CD4-positive, alpha-beta T cell (primary cell): ENCODE measurements around the gene PLEKHH3. TPM values are rescaled to one million over a fixed set of nuclear protein-coding genes. Genes with fewer than 3 reads are reported as not detected.

Source experiments
- ATAC-seq: fragments of 200-7000 bp; cut with Tn5 transposase; one replicate; pipeline ENCODE4 v1.10.0; 2022; ENCODE audit warnings: mild to moderate bottlenecking; ENCODE audit not compliant: poor library complexity
- CTCF ChIA-PET: fragments of 350-600 bp; sonication (Branson Sonifier 250); formaldehyde crosslinking; loops from one replicate; lab custom pipeline; 2021; ENCODE audit warnings: antibody characterized with exemption, inconsistent platforms; lab: Charles Lee
- POLR2A ChIA-PET: fragments of 350-600 bp; sonication (Branson Sonifier 250); formaldehyde crosslinking; loops from one replicate; lab custom pipeline; 2021; ENCODE audit warnings: antibody characterized with exemption, inconsistent platforms; lab: Charles Lee
- DNase-seq, 14 experiments: peaks; one replicate each; pipeline ENCODE4 v3.0.0-alpha.2; 2013 to 2020; ENCODE audit warnings: mixed read lengths in 2 of 14
- H3K27ac ChIP-seq, 2 donors: one replicate each; pipeline versions ENCODE4 v1.5.1 to v1.7.0; 2013; ENCODE audit warnings: low read length in 2 of 2, low read depth in 1 of 2, mild to moderate bottlenecking in 1 of 2
- H3K27me3 ChIP-seq, 2 experiments: 1 replicate in 1 of 2; 2 replicates in 1 of 2; pipeline versions ENCODE4 v1.6.1 to v1.7.0; 2013; ENCODE audit warnings: low read length in 2 of 2, control low read depth in 1 of 2, mild to moderate bottlenecking in 1 of 2, moderate library complexity in 1 of 2; ENCODE audit not compliant: insufficient read depth in 2 of 2, control insufficient read depth in 1 of 2
- H3K36me3 ChIP-seq: one replicate; pipeline ENCODE4 v1.6.1; 2013; ENCODE audit warnings: low read length, control low read depth; ENCODE audit not compliant: insufficient read depth
- H3K4me1 ChIP-seq: one replicate; pipeline ENCODE4 v1.6.1; 2013; ENCODE audit warnings: low read length, control low read depth; ENCODE audit not compliant: insufficient read depth
- H3K4me3 ChIP-seq: one replicate; pipeline ENCODE4 v1.5.1; 2013; ENCODE audit warnings: mild to moderate bottlenecking, low read length, moderate library complexity
- H3K9me3 ChIP-seq, 2 experiments: 1 replicate in 1 of 2; 2 replicates in 1 of 2; pipeline versions ENCODE4 v1.6.1 to v1.7.0; 2013; ENCODE audit warnings: low read length in 2 of 2, mild to moderate bottlenecking in 2 of 2, control low read depth in 1 of 2, moderate library complexity in 1 of 2; ENCODE audit not compliant: control insufficient read depth in 1 of 2, insufficient read depth in 1 of 2
- H3K27ac Mint-ChIP-seq: one replicate; pipeline ENCODE4 v1.8.0; 2020; ENCODE audit warnings: mixed read lengths
- H3K27me3 Mint-ChIP-seq: one replicate; pipeline ENCODE4 v1.8.0; 2021; ENCODE audit warnings: mixed read lengths
- H3K36me3 Mint-ChIP-seq: one replicate; pipeline ENCODE4 v1.8.0; 2021; ENCODE audit warnings: low read depth, mixed read lengths
- H3K4me1 Mint-ChIP-seq: one replicate; pipeline ENCODE4 v1.8.0; 2021; ENCODE audit warnings: low read depth, mixed read lengths
- H3K4me3 Mint-ChIP-seq: one replicate; pipeline ENCODE4 v1.8.0; 2020; ENCODE audit warnings: mild to moderate bottlenecking, mixed read lengths
- H3K9me3 Mint-ChIP-seq: one replicate; pipeline ENCODE4 v1.8.0; 2020; ENCODE audit warnings: mixed read lengths
- intact Hi-C, 2 experiments: fragments of 100-400 bp; cut with DNase I in 1 of 2; cut with micrococcal nuclease in 1 of 2; formaldehyde crosslinking; loops; one replicate each; pipeline versions ENCODE4 v1.15.1 to v1.9.0; 2023 to 2025; cut with DNase I, micrococcal nuclease
- total RNA-seq, 174 experiments: library from RNA in 2 of 174; stranded (reverse) in 2 of 174; gene quantifications; one replicate each; pipeline ENCODE4 v1.2.3 and lab custom pipeline; 2021 to 2026
- TF ChIP-seq, protein P1 (sequence below): fragments of 200-600 bp; IDR thresholded peaks from one replicate; pipeline ENCODE4 v1.8.0; 2022; ENCODE audit warnings: antibody characterized with exemption, mild to moderate bottlenecking

The PLEKHH3 gene
- total RNA-seq, 2 experiments from 2014 or later: 0.60 to 1.1 TPM

DNA sequence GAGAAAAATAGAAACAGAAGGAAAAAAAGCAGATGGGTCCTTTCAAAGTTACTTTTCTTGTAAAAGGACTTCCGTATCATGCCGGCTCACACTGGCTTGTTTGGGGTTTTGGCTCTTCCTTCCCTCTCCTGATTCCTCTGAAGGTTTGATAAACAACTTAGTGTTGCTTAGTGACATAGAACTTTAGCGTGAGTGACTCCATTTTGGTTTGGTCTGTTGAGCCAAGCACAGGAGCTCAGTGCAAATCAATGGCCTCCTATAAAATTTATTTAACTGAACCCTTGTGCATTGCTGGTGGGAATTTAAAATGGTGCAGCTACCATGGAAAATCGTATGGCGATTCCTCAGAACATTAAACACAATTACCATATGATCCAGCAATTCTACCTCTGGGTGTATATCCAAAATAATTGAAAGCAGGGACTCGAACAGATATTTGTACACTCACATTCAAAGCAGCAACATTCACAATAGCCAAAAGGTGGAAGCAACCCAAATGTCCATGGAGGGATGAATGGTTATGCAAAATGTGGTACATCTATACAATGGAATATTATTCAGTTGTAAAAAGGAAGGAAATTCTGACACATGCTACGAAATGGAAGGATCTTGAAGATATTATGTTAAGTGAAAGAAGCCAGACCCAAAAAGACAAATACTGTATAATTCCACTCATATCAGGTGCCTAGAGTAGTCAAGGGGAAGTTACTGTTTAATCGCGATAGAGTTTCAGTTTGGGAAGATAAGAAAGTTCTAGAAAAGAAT lies 18.8 kb downstream of the PLEKHH3 start:
- H3K27ac ChIP-seq: no peak overlapping the region
- Mint-ChIP-seq H3K4me1 (peaks cover 21% of the 10 kb centered on the region), H3K27me3 (peaks cover 11% of the 10 kb centered on the region), H3K27ac (no peak overlapping the region), H3K4me3 (peak overlapping the region; percentile 89), H3K36me3 (peaks cover 6% of the 10 kb centered on the region), H3K9me3 (no peaks in the 10 kb centered on the region)
- intact Hi-C loops: no loop called here
- DNase-seq (no peak), ATAC-seq (no peak)
- H3K9me3 ChIP-seq: no peaks in the 10 kb centered on the region
- H3K4me1 ChIP-seq: peaks cover 19% of the 10 kb centered on the region
- CTCF ChIA-PET: no interaction called here
- POLR2A ChIA-PET: interaction anchor here (1.4 to 2.5 kb wide), 3 partner anchors 11 to 49 kb away, joined by 3 to 9 read pairs (median 5); partner anchors contain the start of genes RETREG3 and TUBG1
- H3K36me3 ChIP-seq: no peaks in the 10 kb centered on the region
- no peak overlapping the region for H3K4me3 ChIP-seq
- peaks cover 8 to 10% of the 10 kb centered on the region in 2 experiments for H3K27me3 ChIP-seq
- TF ChIP-seq, protein P1, sequence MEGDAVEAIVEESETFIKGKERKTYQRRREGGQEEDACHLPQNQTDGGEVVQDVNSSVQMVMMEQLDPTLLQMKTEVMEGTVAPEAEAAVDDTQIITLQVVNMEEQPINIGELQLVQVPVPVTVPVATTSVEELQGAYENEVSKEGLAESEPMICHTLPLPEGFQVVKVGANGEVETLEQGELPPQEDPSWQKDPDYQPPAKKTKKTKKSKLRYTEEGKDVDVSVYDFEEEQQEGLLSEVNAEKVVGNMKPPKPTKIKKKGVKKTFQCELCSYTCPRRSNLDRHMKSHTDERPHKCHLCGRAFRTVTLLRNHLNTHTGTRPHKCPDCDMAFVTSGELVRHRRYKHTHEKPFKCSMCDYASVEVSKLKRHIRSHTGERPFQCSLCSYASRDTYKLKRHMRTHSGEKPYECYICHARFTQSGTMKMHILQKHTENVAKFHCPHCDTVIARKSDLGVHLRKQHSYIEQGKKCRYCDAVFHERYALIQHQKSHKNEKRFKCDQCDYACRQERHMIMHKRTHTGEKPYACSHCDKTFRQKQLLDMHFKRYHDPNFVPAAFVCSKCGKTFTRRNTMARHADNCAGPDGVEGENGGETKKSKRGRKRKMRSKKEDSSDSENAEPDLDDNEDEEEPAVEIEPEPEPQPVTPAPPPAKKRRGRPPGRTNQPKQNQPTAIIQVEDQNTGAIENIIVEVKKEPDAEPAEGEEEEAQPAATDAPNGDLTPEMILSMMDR: no peak

DNA sequence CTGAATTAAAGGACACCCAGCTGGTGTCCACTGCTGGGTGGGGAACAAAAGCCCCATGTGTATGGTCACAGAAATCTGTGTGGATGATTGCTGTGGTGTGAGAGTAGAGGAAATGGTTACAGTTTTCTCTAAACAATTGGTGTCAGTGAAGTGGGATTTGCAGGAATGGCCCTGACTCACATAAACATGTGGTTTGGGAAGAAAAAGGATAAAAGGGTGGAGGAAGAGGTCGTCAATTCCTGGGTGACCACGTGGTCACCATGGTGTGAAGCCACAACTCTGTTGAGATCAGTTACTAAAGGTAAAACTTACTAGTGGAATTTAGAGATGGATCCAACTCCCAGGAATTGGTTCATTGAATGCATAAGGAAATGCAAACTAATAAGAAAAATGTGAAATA lies 21.3 kb downstream of the PLEKHH3 start:
- Histone ChIP-seq H3K4me3 (no peak overlapping the region), H3K27me3 (peaks cover 9 to 11% of the 10 kb centered on the region in 2 experiments), H3K27ac (no peak overlapping the region), H3K36me3 (no peaks in the 10 kb centered on the region), H3K9me3 (no peaks in the 10 kb centered on the region), H3K4me1 (peaks cover 19% of the 10 kb centered on the region)
- Mint-ChIP-seq H3K9me3 (no peaks in the 10 kb centered on the region), H3K4me1 (peaks cover 21% of the 10 kb centered on the region), H3K36me3 (peaks cover 6% of the 10 kb centered on the region), H3K4me3 (peak overlapping the region; percentile 40), H3K27ac (no peak overlapping the region), H3K27me3 (peaks cover 17% of the 10 kb centered on the region)
- ChIA-PET POLR2A (no interaction called here), CTCF (no interaction called here)
- no peak for DNase-seq
- TF ChIP-seq, protein P1: no peak
- intact Hi-C loops: no loop called here
- ATAC-seq: no peak

GRCh38 chr17:42653179-42654124 lies 23.3 kb downstream of the PLEKHH3 start:
- TF ChIP-seq, protein P1: no peak
- no peaks in the 10 kb centered on the region for H3K36me3 ChIP-seq
- POLR2A ChIA-PET: no interaction called here
- H3K27ac Mint-ChIP-seq: no peak overlapping the region
- peaks cover 9% of the 10 kb centered on the region for H3K4me1 Mint-ChIP-seq
- DNase-seq (no peak), ATAC-seq (no peak)
- H3K27me3 Mint-ChIP-seq: peaks cover 20% of the 10 kb centered on the region
- CTCF ChIA-PET: no interaction called here
- no peaks in the 10 kb centered on the region for H3K9me3 ChIP-seq
- H3K27me3 ChIP-seq: peaks cover 9 to 11% of the 10 kb centered on the region in 2 experiments
- H3K27ac ChIP-seq: no peak overlapping the region
- H3K9me3 Mint-ChIP-seq: no peaks in the 10 kb centered on the region
- H3K4me3 ChIP-seq: no peak overlapping the region
- peaks cover 5% of the 10 kb centered on the region for H3K4me1 ChIP-seq
- intact Hi-C loops: no loop called here
- H3K4me3 Mint-ChIP-seq: no peak overlapping the region
- H3K36me3 Mint-ChIP-seq: no peaks in the 10 kb centered on the region
